HG03558 (cell line): ENCODE measurements around the gene KRT35.
"Not testable (repeated sequence)": the region's sequence is repeated elsewhere in the genome, so short reads cannot be mapped to it uniquely, and the experiment has no call there.

Experiments used
- ATAC-seq: cut with Tn5 transposase; IDR thresholded peaks from one replicate; pipeline ENCODE4 v1.9.1; 2021; ENCODE audit warnings: moderate number of reproducible peaks; ENCODE audit not compliant: unreplicated experiment; ENCODE audit errors: extremely low read depth

KRT35 gene

GRCh38 chr17:41463746-41464145 lies 17.2 kb downstream of the KRT35 start:
- no peak for ATAC-seq

- no peak for ATAC-seq
Observed at GRCh38 chr17:41462705-41463104, 18.2 kb downstream of the KRT35 start.

- no peak for ATAC-seq
Observed at GRCh38 chr17:41457676-41458075, 23.3 kb downstream of the KRT35 start.

- no peak for ATAC-seq
Observed at GRCh38 chr17:41456204-41456603, 24.7 kb downstream of the KRT35 start.

GRCh38 chr17:41455236-41455635 lies 25.7 kb downstream of the KRT35 start:
- ATAC-seq: no peak

GRCh38 chr17:41453066-41453465 lies 27.9 kb downstream of the KRT35 start:
- no peak for ATAC-seq

- ATAC-seq: no peak
Observed at GRCh38 chr17:41452281-41452680, 28.7 kb downstream of the KRT35 start.

GRCh38 chr17:41451154-41451728 lies 29.7 kb downstream of the KRT35 start:
- no peak for ATAC-seq

- no peak for ATAC-seq
Observed at GRCh38 chr17:41449008-41449407, 31.9 kb downstream of the KRT35 start.

- ATAC-seq: no peak
Observed at GRCh38 chr17:41448506-41448905, 32.4 kb downstream of the KRT35 start.

- no peak for ATAC-seq
Observed at GRCh38 chr17:41446806-41447205, 34.1 kb downstream of the KRT35 start.

GRCh38 chr17:41444640-41445039 lies 36.3 kb downstream of the KRT35 start:
- no peak for ATAC-seq

GRCh38 chr17:41444186-41444585 lies 36.8 kb downstream of the KRT35 start:
- no peak for ATAC-seq

GRCh38 chr17:41442739-41443138 lies 38.2 kb downstream of the KRT35 start:
- no peak for ATAC-seq

GRCh38 chr17:41440531-41441033 lies 40.4 kb downstream of the KRT35 start, which contains the start of gene KRT38:
Gene KRT38 (minus strand): TSS chr17:41440983. CDS start chr17:41440921, 62 bp downstream.
- no peak for ATAC-seq

- no peak for ATAC-seq
Observed at GRCh38 chr17:41439375-41439774, 41.6 kb downstream of the KRT35 start.

GRCh38 chr17:41437769-41438168 lies 43.2 kb downstream of the KRT35 start:
- no peak for ATAC-seq

- ATAC-seq: no peak
Observed at GRCh38 chr17:41437254-41437653, 43.7 kb downstream of the KRT35 start.

- no peak for ATAC-seq
Observed at GRCh38 chr17:41434415-41434814, 46.5 kb downstream of the KRT35 start.

- no peak for ATAC-seq
Observed at GRCh38 chr17:41434005-41434404, 46.9 kb downstream of the KRT35 start.

GRCh38 chr17:41433586-41433985 lies 47.4 kb downstream of the KRT35 start:
- no peak for ATAC-seq

- ATAC-seq: not testable (repeated sequence)
Observed at GRCh38 chr17:41430376-41430775, 50.6 kb downstream of the KRT35 start.
